ENCODE results near the gene RIPPLY3. TPM values are rescaled to one million over a fixed set of nuclear protein-coding genes. Genes with fewer than 3 reads are reported as not detected.
A peak's percentile ranks its signal among the peaks of the same experiment; 100 is the strongest.
"Not testable (repeated sequence)": the region's sequence is repeated elsewhere in the genome, so short reads cannot be mapped to it uniquely, and the experiment has no call there.

The RIPPLY3 gene
- polyA plus RNA-seq, 4 donors = 0.14 to 2.8 (median 2.3) TPM

GRCh38 chr21:36980280-36981048 is 26.0 kb upstream of the RIPPLY3 start:
- DNase-seq (ENCODE audit: low read depth in 4 of 4, low spot score in 3 of 4) = no peak

- no peak for DNase-seq (ENCODE audit: low read depth in 4 of 4, low spot score in 3 of 4)
Observed at GRCh38 chr21:36981049-36981391, 25.5 kb upstream of the RIPPLY3 start.

- no peak for DNase-seq (ENCODE audit: low read depth in 4 of 4, low spot score in 3 of 4)
Observed at GRCh38 chr21:36981977-36982700, 24.4 kb upstream of the RIPPLY3 start.

- DNase-seq (ENCODE audit: low read depth in 4 of 4, low spot score in 3 of 4) = no peak
Observed at GRCh38 chr21:36985751-36986594, 20.5 kb upstream of the RIPPLY3 start.

GRCh38 chr21:36987845-36988244 is 18.7 kb upstream of the RIPPLY3 start:
- no peak for DNase-seq (ENCODE audit: low read depth in 4 of 4, low spot score in 3 of 4)

- no peak for DNase-seq (ENCODE audit: low read depth in 4 of 4, low spot score in 3 of 4)
Observed at GRCh38 chr21:36988536-36988935, 18.0 kb upstream of the RIPPLY3 start.

GRCh38 chr21:36989199-36989698 is 17.3 kb upstream of the RIPPLY3 start:
- not testable (repeated sequence) for DNase-seq (ENCODE audit: low read depth in 4 of 4, low spot score in 3 of 4)

- DNase-seq (ENCODE audit: low read depth in 4 of 4, low spot score in 3 of 4) = peak; percentile 81 to 86 (median 82)
Observed at GRCh38 chr21:36989699-36990507, 16.6 kb upstream of the RIPPLY3 start.

GRCh38 chr21:36990508-36991205 is 15.8 kb upstream of the RIPPLY3 start:
- no peak for DNase-seq (ENCODE audit: low read depth in 4 of 4, low spot score in 3 of 4)

GRCh38 chr21:36992671-36993070 is 13.8 kb upstream of the RIPPLY3 start:
- no peak for DNase-seq (ENCODE audit: low read depth in 4 of 4, low spot score in 3 of 4)

GRCh38 chr21:36994501-36995158 is 11.9 kb upstream of the RIPPLY3 start:
- DNase-seq (ENCODE audit: low read depth in 4 of 4, low spot score in 3 of 4) = no peak

- DNase-seq (ENCODE audit: low read depth in 4 of 4, low spot score in 3 of 4) = not testable (repeated sequence)
Observed at GRCh38 chr21:36995285-36995684, 11.2 kb upstream of the RIPPLY3 start.

GRCh38 chr21:36999131-36999898 is 7.2 kb upstream of the RIPPLY3 start:
- no peak for DNase-seq (ENCODE audit: low read depth in 4 of 4, low spot score in 3 of 4)

- no peak for DNase-seq (ENCODE audit: low read depth in 4 of 4, low spot score in 3 of 4)
Observed at GRCh38 chr21:37000381-37000780, 6.1 kb upstream of the RIPPLY3 start.

- no peak for DNase-seq (ENCODE audit: low read depth in 4 of 4, low spot score in 3 of 4)
Observed at GRCh38 chr21:37001441-37001840, 5.1 kb upstream of the RIPPLY3 start.

GRCh38 chr21:37002851-37003250 is 3.7 kb upstream of the RIPPLY3 start:
- DNase-seq (ENCODE audit: low read depth in 4 of 4, low spot score in 3 of 4) = not testable (repeated sequence)

- not testable (repeated sequence) for DNase-seq (ENCODE audit: low read depth in 4 of 4, low spot score in 3 of 4)
Observed at GRCh38 chr21:37003917-37004316, 2.6 kb upstream of the RIPPLY3 start.
